Endothelial cell of umbilical vein (primary cell): ENCODE results near the gene CYP2A7. TPM values are rescaled to one million over a fixed set of nuclear protein-coding genes. Genes with fewer than 3 reads are reported as not detected.
"Not testable (repeated sequence)": the region's sequence is repeated elsewhere in the genome, so short reads cannot be mapped to it uniquely, and the experiment has no call there.

Experiments
- BruUV-seq: library from RNA; stranded (reverse); fragments of 400-500 nt; replicated peaks from 2 replicates; lab custom pipeline; 2021; lab: Mats Ljungman, UMichigan
- CTCF ChIA-PET: fragments of 300-600, 350-600 bp; sonication (Branson Sonifier 250); formaldehyde crosslinking; loops from one replicate; lab custom pipeline; 2021; ENCODE audit warnings: antibody characterized with exemption, inconsistent platforms; lab: Charles Lee
- POLR2A ChIA-PET: fragments of 300-600, 350-600 bp; sonication (Branson Sonifier 250); formaldehyde crosslinking; loops from one replicate; lab custom pipeline; 2021; ENCODE audit warnings: antibody characterized with exemption, inconsistent platforms; lab: Charles Lee
- DNase-seq: peaks from one replicate; pipeline ENCODE4 v3.0.0-alpha.2; 2011; ENCODE audit warnings: low read depth, low spot score
- FAIRE-seq: peaks from 2 replicates; lab custom pipeline; 2011; peaks lifted over from hg19 to GRCh38; lab: Jason Lieb, UNC
- H2AFZ ChIP-seq: 2 replicates; pipeline ENCODE4 v1.6.0; 2012; ENCODE audit warnings: low read depth, low read length, control low read depth, inconsistent platforms
- H3K27ac ChIP-seq: 2 replicates; pipeline ENCODE4 v1.5.1; 2011; ENCODE audit warnings: low read depth, mild to moderate bottlenecking, control low read depth, low read length, moderate library complexity; ENCODE audit not compliant: insufficient read depth
- H3K27me3 ChIP-seq, 2 experiments: 2 replicates each; pipeline versions ENCODE4 v1.6.0 to v1.6.1; 2011; ENCODE audit warnings: low read length in 2 of 2, mixed read lengths in 1 of 2; ENCODE audit not compliant: control insufficient read depth in 2 of 2, insufficient read depth in 2 of 2
- H3K36me3 ChIP-seq, 2 experiments: 2 replicates in 1 of 2; 3 replicates in 1 of 2; pipeline ENCODE4 v1.5.1; 2011; ENCODE audit warnings: low read length in 2 of 2, mild to moderate bottlenecking in 1 of 2, moderate library complexity in 1 of 2; ENCODE audit not compliant: control insufficient read depth in 2 of 2, insufficient read depth in 2 of 2; ENCODE audit errors: extremely low read depth in 1 of 2
- H3K4me1 ChIP-seq: 3 replicates; pipeline ENCODE4 v1.5.1; 2011; ENCODE audit warnings: mild to moderate bottlenecking, low read length; ENCODE audit not compliant: control insufficient read depth, insufficient read depth; ENCODE audit errors: extremely low read depth
- H3K4me2 ChIP-seq: 2 replicates; pipeline ENCODE4 v1.6.1; 2011; ENCODE audit warnings: low read length, control low read depth, mixed read lengths; ENCODE audit not compliant: insufficient read depth
- H3K4me3 ChIP-seq, 3 experiments: fragments of 200-600 bp in 1 of 3; sonication (generic), shearing (Covaris generic) in 1 of 3; replicated peaks in 1 of 3; 2 replicates each; pipeline ENCODE4 v1.5.1; 2011 to 2016; ENCODE audit warnings: control low read depth in 3 of 3, low read length in 3 of 3, mild to moderate bottlenecking in 2 of 3, inconsistent platforms in 1 of 3, low read depth in 1 of 3, moderate library complexity in 1 of 3; ENCODE audit not compliant: insufficient read depth in 1 of 3
- H3K79me2 ChIP-seq: 2 replicates; pipeline ENCODE4 v1.6.0; 2012; ENCODE audit warnings: low read length, inconsistent platforms; ENCODE audit not compliant: control insufficient read depth, insufficient read depth
- H3K9ac ChIP-seq: replicated peaks from 2 replicates; pipeline ENCODE3; 2011; ENCODE audit warnings: low read length, control low read depth; ENCODE audit not compliant: insufficient read depth; ENCODE audit errors: extremely low read depth
- H3K9me1 ChIP-seq: replicated peaks from 3 replicates; pipeline ENCODE4 v1.6.0; 2011; ENCODE audit warnings: mild to moderate bottlenecking, low read length; ENCODE audit not compliant: control insufficient read depth, insufficient read depth; ENCODE audit errors: extremely low read depth
- H3K9me3 ChIP-seq: replicated peaks from 2 replicates; pipeline ENCODE4 v1.5.1; 2012; ENCODE audit warnings: low read length, inconsistent platforms; ENCODE audit not compliant: control insufficient read depth, insufficient read depth
- H4K20me1 ChIP-seq: replicated peaks from 2 replicates; pipeline ENCODE3; 2011; ENCODE audit warnings: mild to moderate bottlenecking, low read length; ENCODE audit not compliant: control insufficient read depth, insufficient read depth; ENCODE audit errors: extremely low read depth
- CTCF ChIP-seq, 2 donors: IDR thresholded peaks; 1 replicate in 1 of 2; 2 replicates in 1 of 2; pipeline ENCODE4 v1.5.1; 2011; ENCODE audit warnings: low read length in 2 of 2, mild to moderate bottlenecking in 2 of 2, moderate library complexity in 2 of 2, control low read depth in 1 of 2, inconsistent platforms in 1 of 2, low read depth in 1 of 2; ENCODE audit not compliant: insufficient read depth in 1 of 2; ENCODE audit errors: extremely low read depth in 1 of 2
- JUN ChIP-seq: IDR thresholded peaks from 2 replicates; pipeline ENCODE4 v1.6.1; 2011; ENCODE audit warnings: borderline replicate concordance, low read depth; ENCODE audit not compliant: insufficient read length, insufficient read depth
- dilution Hi-C: fragments of 300-500 bp; cut with MboI; formaldehyde crosslinking; loops from one replicate; pipeline ENCODE4 v1.15.0; 2019; ENCODE audit warnings: low sequenced_read_pairs; ENCODE audit not compliant: extremely low pct_ligation_motif_present
- intact Hi-C: fragments of 100-400 bp; cut with micrococcal nuclease; formaldehyde crosslinking; loops from one replicate; pipeline ENCODE4 v1.10.0; 2022
- polyA plus RNA-seq, 4 experiments: library from polyadenylated mRNA; depleted of rRNA in 3 of 4; stranded (reverse) in 3 of 4; unstranded in 1 of 4; fragments of >200 nt; gene quantifications; 2 replicates each; pipeline versions ENCODE4 v1.2.1 to v1.2.3, GENCODE V29; 2011 to 2012; ENCODE audit warnings: missing spikeins in 1 of 4
- total RNA-seq: library from RNA; stranded (reverse); gene quantifications from 2 replicates; pipeline ENCODE4 v1.2.3, GENCODE V29; 2021

Gene CYP2A7
- total and polyA plus RNA-seq, 2 donors (not counting 3 experiments of a cell fraction or from before 2014, with no cell fraction given) = not detected

GRCh38 chr19:40918303-40918702, 36.3 kb upstream of the CYP2A7 start:
- H3K9me1 ChIP-seq, H4K20me1 ChIP-seq, FAIRE-seq, H3K27ac ChIP-seq, intact Hi-C loops, H3K4me1 ChIP-seq, POLR2A ChIA-PET, H3K4me3 ChIP-seq, dilution Hi-C loops, H3K9ac ChIP-seq, H3K4me2 ChIP-seq, H3K27me3 ChIP-seq, BruUV-seq, H3K36me3 ChIP-seq, H2AFZ ChIP-seq, H3K9me3 ChIP-seq, CTCF ChIA-PET, H3K79me2 ChIP-seq, DNase-seq: not testable (repeated sequence)

DNA sequence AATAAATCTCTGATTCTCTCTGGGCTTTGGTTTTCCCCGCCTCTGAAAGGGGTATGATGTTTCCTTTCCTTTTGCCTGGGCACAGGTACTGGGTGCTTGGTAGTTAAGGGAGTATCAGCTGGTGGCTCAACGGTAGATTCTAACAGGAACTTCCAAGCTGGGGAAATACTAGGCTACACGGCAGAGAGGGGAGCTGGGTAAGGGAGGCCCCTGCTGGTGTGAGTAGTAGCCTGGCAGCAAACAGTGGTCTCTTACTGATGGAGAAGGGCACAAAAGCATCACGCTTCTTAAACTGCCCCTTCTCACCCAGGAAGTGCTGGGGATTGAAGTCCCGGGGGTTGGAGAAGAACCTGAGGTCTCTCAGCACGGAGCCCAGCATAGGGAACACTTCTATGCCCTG, 26.9 kb upstream of the CYP2A7 start:
- Histone ChIP-seq H3K9me3 (no peaks in the 10 kb centered on the region), H3K27me3 (peaks cover 0 to 14% of the 10 kb centered on the region in 2 experiments), H3K9me1 (no peaks in the 10 kb centered on the region), H3K4me3 (no peak overlapping the region), H4K20me1 (no peaks in the 10 kb centered on the region), H3K4me1 (no peaks in the 10 kb centered on the region), H3K79me2 (no peaks in the 10 kb centered on the region), H3K4me2 (no peak overlapping the region), H3K9ac (no peak overlapping the region), H3K36me3 (no peaks in the 10 kb centered on the region), H3K27ac (no peak overlapping the region), H2AFZ (no peak overlapping the region)
- dilution Hi-C loops (no loop called here), intact Hi-C loops (no loop called here)
- DNase-seq = peak; percentile 49
- POLR2A ChIA-PET = no interaction called here
- no TSS peak for BruUV-seq
- CTCF ChIA-PET = no interaction called here
- TF ChIP-seq CTCF (IDR thresholded peaks at IDR 0.05; ENCODE audit: extremely low read depth in 1 of 2, insufficient read depth in 1 of 2, low read depth in 1 of 2, low read length in 2 of 2) (peak in 1 of 2 donors; percentile 65), JUN (no peak)
- FAIRE-seq = no peak
